ENCODE measurements around the gene EIF4E3. TPM values are rescaled to one million over a fixed set of nuclear protein-coding genes. Genes with fewer than 3 reads are reported as not detected.

Gene EIF4E3
- total RNA-seq, 1 donor from 2014 or later, result 3.5 TPM

- Histone ChIP-seq H3K36me3 (ENCODE audit: insufficient read depth, low read length) (no peaks in the 10 kb centered on the region), H3K4me2 (ENCODE audit: low read length) (no peak overlapping the region), H4K20me1 (ENCODE audit: insufficient read depth, low read length) (no peaks in the 10 kb centered on the region), H3K9me3 (ENCODE audit: insufficient read depth, low read depth, low read length) (no peaks in the 10 kb centered on the region), H2AFZ (ENCODE audit: low read depth, low read length) (no peak overlapping the region), H3K27me3 (ENCODE audit: insufficient read depth, low read length) (peaks cover 19% of the 10 kb centered on the region), H3K27ac (ENCODE audit: low read depth, low read length) (no peak overlapping the region), H3K4me3 (ENCODE audit: insufficient read depth, low read depth, low read length) (no peak overlapping the region), H3K4me1 (ENCODE audit: insufficient read depth, low read length) (no peaks in the 10 kb centered on the region), H3K9ac (ENCODE audit: low read length) (no peak overlapping the region), H3K79me2 (ENCODE audit: insufficient read depth, low read length) (no peaks in the 10 kb centered on the region)
- H3K27me3 Mint-ChIP-seq (ENCODE audit: low read depth, unreplicated experiment), result peaks cover 34% of the 10 kb centered on the region
- H3K9me3 Mint-ChIP-seq (ENCODE audit: unreplicated experiment), result peaks cover 1% of the 10 kb centered on the region
- no peaks in the 10 kb centered on the region for H3K36me3 Mint-ChIP-seq (ENCODE audit: low read depth, unreplicated experiment)
- TF ChIP-seq, protein P1, sequence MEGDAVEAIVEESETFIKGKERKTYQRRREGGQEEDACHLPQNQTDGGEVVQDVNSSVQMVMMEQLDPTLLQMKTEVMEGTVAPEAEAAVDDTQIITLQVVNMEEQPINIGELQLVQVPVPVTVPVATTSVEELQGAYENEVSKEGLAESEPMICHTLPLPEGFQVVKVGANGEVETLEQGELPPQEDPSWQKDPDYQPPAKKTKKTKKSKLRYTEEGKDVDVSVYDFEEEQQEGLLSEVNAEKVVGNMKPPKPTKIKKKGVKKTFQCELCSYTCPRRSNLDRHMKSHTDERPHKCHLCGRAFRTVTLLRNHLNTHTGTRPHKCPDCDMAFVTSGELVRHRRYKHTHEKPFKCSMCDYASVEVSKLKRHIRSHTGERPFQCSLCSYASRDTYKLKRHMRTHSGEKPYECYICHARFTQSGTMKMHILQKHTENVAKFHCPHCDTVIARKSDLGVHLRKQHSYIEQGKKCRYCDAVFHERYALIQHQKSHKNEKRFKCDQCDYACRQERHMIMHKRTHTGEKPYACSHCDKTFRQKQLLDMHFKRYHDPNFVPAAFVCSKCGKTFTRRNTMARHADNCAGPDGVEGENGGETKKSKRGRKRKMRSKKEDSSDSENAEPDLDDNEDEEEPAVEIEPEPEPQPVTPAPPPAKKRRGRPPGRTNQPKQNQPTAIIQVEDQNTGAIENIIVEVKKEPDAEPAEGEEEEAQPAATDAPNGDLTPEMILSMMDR (IDR thresholded peaks at IDR 0.05; ENCODE audit: insufficient read depth, low read depth, low read length), result no peak
- TF ChIP-seq EZH2 (IDR thresholded peaks at IDR 0.05; ENCODE audit: insufficient read depth, low read length), result no peak
- no peak overlapping the region for H3K4me3 Mint-ChIP-seq (ENCODE audit: unreplicated experiment)
- no peak overlapping the region for H3K27ac Mint-ChIP-seq (ENCODE audit: unreplicated experiment)
- FAIRE-seq (no peak), DNase-seq (ENCODE audit: low read depth) (no peak)
- no peaks in the 10 kb centered on the region for H3K4me1 Mint-ChIP-seq (ENCODE audit: low read depth, unreplicated experiment)
Measured at GRCh38 chr3:71763426-71763825, 38.2 kb upstream of the EIF4E3 start.

GRCh38 chr3:71760140-71760539 lies 34.9 kb upstream of the EIF4E3 start:
- H3K36me3 Mint-ChIP-seq (ENCODE audit: low read depth, unreplicated experiment), result no peaks in the 10 kb centered on the region
- H3K27me3 Mint-ChIP-seq (ENCODE audit: low read depth, unreplicated experiment), result peaks cover 60% of the 10 kb centered on the region
- Histone ChIP-seq H4K20me1 (ENCODE audit: insufficient read depth, low read length) (no peaks in the 10 kb centered on the region), H3K79me2 (ENCODE audit: insufficient read depth, low read length) (no peaks in the 10 kb centered on the region), H3K27ac (ENCODE audit: low read depth, low read length) (no peak overlapping the region), H3K4me2 (ENCODE audit: low read length) (no peak overlapping the region), H3K4me1 (ENCODE audit: insufficient read depth, low read length) (no peaks in the 10 kb centered on the region), H2AFZ (ENCODE audit: low read depth, low read length) (no peak overlapping the region), H3K4me3 (ENCODE audit: insufficient read depth, low read depth, low read length) (no peak overlapping the region), H3K9ac (ENCODE audit: low read length) (no peak overlapping the region), H3K9me3 (ENCODE audit: insufficient read depth, low read depth, low read length) (no peaks in the 10 kb centered on the region), H3K27me3 (ENCODE audit: insufficient read depth, low read length) (peaks cover 49% of the 10 kb centered on the region), H3K36me3 (ENCODE audit: insufficient read depth, low read length) (no peaks in the 10 kb centered on the region)
- DNase-seq (ENCODE audit: low read depth) (no peak), FAIRE-seq (no peak)
- no peaks in the 10 kb centered on the region for H3K4me1 Mint-ChIP-seq (ENCODE audit: low read depth, unreplicated experiment)
- H3K4me3 Mint-ChIP-seq (ENCODE audit: unreplicated experiment), result no peak overlapping the region
- peaks cover 2% of the 10 kb centered on the region for H3K9me3 Mint-ChIP-seq (ENCODE audit: unreplicated experiment)
- no peak for TF ChIP-seq EZH2 (IDR thresholded peaks at IDR 0.05; ENCODE audit: insufficient read depth, low read length)
- TF ChIP-seq, protein P1 (IDR thresholded peaks at IDR 0.05; ENCODE audit: insufficient read depth, low read depth, low read length), result no peak
- H3K27ac Mint-ChIP-seq (ENCODE audit: unreplicated experiment), result no peak overlapping the region

- Histone ChIP-seq H3K9ac (ENCODE audit: low read length) (no peak overlapping the region), H4K20me1 (ENCODE audit: insufficient read depth, low read length) (no peaks in the 10 kb centered on the region), H3K36me3 (ENCODE audit: insufficient read depth, low read length) (no peaks in the 10 kb centered on the region), H3K79me2 (ENCODE audit: insufficient read depth, low read length) (no peaks in the 10 kb centered on the region), H3K27me3 (ENCODE audit: insufficient read depth, low read length) (peaks cover 55% of the 10 kb centered on the region), H3K4me2 (ENCODE audit: low read length) (no peak overlapping the region), H2AFZ (ENCODE audit: low read depth, low read length) (no peak overlapping the region), H3K27ac (ENCODE audit: low read depth, low read length) (no peak overlapping the region), H3K9me3 (ENCODE audit: insufficient read depth, low read depth, low read length) (no peaks in the 10 kb centered on the region), H3K4me1 (ENCODE audit: insufficient read depth, low read length) (no peaks in the 10 kb centered on the region), H3K4me3 (ENCODE audit: insufficient read depth, low read depth, low read length) (no peak overlapping the region)
- Mint-ChIP-seq H3K27me3 (ENCODE audit: low read depth, unreplicated experiment) (peaks cover 64% of the 10 kb centered on the region), H3K9me3 (ENCODE audit: unreplicated experiment) (peaks cover 3% of the 10 kb centered on the region), H3K36me3 (ENCODE audit: low read depth, unreplicated experiment) (no peaks in the 10 kb centered on the region), H3K4me3 (ENCODE audit: unreplicated experiment) (no peak overlapping the region), H3K4me1 (ENCODE audit: low read depth, unreplicated experiment) (no peaks in the 10 kb centered on the region), H3K27ac (ENCODE audit: unreplicated experiment) (no peak overlapping the region)
- FAIRE-seq, result no peak
- DNase-seq (ENCODE audit: low read depth), result no peak
- TF ChIP-seq, protein P1 (IDR thresholded peaks at IDR 0.05; ENCODE audit: insufficient read depth, low read depth, low read length), result no peak
- no peak for TF ChIP-seq EZH2 (IDR thresholded peaks at IDR 0.05; ENCODE audit: insufficient read depth, low read length)
Measured at GRCh38 chr3:71759401-71759800, 34.2 kb upstream of the EIF4E3 start.

All from astrocyte (in vitro differentiated cells and primary cell).